ENCODE measurements around the gene CD93.

DNA sequence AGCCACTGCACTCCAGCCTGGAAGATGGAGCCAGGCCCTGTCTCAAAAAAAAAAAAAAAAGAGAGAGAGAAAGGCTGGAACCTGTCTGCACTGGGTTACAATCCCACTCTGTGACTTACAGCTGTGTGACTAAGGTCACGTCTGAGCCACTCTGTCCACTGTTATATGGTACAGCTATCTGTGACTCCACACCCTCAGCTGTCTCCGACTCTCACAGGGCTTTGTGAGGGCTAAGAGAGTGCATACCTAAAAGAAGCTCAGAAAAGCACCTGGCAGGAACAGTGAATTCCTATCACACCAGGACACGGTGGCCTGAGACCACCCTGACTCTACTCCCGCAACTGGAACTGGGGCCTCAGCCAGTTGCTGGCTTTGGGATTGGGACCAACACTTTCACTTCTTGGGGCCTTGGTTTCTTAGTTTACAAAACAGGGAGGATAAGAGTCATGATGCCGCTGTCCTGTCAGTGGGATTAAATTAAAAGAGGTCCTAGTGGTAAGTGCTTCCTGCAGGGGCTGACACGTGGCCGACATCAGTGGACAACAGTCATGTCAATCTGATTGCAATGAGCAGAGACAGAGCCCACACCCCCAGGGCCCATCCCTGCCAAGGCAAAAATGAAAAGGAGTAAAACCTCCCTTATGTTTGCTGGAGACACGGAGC is 5.7 kb upstream of the CD93 start:
- no peak for TF ChIP-seq POLR2A (IDR thresholded peaks at IDR 0.05)
- TF ChIP-seq, protein P1, sequence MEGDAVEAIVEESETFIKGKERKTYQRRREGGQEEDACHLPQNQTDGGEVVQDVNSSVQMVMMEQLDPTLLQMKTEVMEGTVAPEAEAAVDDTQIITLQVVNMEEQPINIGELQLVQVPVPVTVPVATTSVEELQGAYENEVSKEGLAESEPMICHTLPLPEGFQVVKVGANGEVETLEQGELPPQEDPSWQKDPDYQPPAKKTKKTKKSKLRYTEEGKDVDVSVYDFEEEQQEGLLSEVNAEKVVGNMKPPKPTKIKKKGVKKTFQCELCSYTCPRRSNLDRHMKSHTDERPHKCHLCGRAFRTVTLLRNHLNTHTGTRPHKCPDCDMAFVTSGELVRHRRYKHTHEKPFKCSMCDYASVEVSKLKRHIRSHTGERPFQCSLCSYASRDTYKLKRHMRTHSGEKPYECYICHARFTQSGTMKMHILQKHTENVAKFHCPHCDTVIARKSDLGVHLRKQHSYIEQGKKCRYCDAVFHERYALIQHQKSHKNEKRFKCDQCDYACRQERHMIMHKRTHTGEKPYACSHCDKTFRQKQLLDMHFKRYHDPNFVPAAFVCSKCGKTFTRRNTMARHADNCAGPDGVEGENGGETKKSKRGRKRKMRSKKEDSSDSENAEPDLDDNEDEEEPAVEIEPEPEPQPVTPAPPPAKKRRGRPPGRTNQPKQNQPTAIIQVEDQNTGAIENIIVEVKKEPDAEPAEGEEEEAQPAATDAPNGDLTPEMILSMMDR (IDR thresholded peaks at IDR 0.05): no peak

Measured in upper lobe of left lung (tissue), 4 donors.